GM19395 (cell line): Measurements from ENCODE around the gene SGSM1.
"Not testable (repeated sequence)": the region's sequence is repeated elsewhere in the genome, so short reads cannot be mapped to it uniquely, and the experiment has no call there.

Source experiments
- ATAC-seq: cut with Tn5 transposase; IDR thresholded peaks from one replicate; pipeline ENCODE4 v1.9.1; 2021; ENCODE audit warnings: mild to moderate bottlenecking, moderate library complexity; ENCODE audit not compliant: unreplicated experiment

SGSM1 gene

DNA sequence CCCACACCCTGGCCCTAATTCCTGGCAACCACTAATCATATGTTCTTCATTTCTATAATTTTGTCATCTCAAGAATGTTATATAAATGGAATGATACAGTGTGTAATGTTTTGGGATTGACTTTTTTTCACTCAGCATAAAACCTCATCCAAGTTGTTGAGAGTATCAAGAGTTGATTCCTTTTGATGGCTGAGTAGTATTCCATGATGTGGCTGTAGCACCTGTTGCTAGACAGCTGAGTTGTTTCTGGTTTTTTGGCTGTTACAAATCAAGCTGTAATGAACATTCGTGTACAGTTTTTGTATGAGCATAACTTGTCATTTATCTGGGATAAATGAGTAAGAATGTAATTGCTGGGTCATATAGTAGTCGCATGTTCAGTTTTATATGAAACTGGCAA, 81.2 kb downstream of the SGSM1 start:
- ATAC-seq, result no peak

DNA sequence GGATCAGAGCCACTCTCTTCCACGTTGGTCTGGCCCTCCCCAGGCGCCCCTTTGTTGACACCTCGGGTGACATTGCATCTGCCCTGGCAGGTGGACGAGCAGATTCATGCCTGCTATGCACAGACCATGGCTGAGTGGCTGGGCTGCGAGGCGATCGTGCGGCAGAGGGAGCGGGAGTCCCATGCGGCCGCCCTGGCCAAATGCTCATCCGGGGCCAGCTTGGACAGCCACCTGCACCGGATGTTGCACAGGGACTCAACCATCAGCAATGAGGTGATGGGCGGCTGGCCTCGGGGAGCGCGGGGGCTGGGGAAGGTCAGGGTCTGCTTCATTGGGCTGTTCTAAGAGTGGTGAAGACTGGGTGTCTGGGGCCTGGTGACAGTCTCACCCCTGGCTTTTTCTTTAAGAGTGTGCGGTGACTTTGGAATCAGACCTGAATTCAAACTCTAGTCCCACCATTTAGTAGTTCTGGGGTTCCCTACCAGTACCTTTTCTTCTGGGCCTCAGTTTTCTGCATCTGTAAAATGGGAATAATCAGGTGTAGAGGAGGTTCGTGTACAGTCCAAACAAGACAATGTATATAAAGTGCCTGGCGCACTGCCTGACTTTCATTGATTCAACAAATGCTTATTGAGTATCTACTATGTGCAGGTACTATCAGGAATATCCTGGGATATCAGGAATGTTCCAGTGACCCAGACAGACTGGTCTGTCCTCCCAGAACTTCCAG, 87.5 kb downstream of the SGSM1 start:
- ATAC-seq, result no peak

DNA sequence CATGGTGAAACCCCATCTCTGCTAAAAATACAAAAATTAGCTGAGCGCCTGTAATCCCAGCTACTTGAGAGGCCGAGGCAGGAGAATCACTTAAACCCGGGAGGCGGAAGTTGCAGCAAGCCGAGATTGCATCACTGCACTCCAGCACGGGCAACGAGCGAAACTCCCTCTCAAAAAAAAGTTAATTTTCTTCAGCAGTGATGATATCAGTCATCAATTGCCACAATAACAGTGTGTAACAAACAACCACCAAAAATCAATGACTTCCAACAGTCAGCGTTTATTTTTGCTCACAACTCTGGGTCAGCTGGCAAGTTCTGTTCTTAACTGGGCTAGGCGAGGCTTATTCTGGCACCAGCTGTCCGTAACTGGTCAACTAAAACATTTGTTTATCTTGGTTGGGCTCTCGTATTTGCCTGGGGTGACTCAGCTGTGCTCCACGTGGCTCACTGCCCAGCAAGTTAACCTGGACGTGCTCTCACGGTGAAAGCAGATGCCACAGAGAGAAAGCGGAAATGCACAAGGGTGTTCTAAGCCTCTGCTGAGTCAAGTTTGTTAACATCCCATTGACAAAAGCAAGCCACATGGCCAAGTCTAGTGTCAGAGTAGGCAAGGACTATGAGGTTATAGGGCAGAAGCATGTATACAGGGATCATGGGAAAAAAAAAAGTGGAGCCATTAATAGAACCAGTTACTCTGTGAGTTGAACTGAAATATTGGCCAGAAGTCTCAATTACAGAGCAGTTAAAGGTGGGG, 88.4 kb downstream of the SGSM1 start:
- no peak for ATAC-seq

DNA sequence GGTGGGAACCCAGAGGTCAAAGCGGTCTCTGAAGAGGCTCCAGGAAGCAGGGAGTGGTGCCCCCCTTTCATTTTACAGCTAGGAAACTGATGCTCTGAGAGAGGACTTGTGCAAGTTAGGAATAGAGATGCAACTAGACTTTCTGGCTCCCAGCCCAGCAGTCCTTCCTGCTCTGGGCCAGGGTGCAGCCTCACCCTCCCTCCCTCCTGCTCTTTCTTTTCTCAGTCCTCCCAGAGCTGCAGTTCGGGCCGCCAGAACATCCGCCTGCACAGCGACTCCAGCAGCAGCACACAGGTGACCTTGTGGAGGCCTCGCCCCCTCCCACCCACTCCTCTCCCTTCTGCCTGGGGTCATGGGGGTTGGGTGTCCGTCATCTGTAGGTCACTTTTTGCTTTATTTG, 89.0 kb downstream of the SGSM1 start:
- no peak for ATAC-seq

DNA sequence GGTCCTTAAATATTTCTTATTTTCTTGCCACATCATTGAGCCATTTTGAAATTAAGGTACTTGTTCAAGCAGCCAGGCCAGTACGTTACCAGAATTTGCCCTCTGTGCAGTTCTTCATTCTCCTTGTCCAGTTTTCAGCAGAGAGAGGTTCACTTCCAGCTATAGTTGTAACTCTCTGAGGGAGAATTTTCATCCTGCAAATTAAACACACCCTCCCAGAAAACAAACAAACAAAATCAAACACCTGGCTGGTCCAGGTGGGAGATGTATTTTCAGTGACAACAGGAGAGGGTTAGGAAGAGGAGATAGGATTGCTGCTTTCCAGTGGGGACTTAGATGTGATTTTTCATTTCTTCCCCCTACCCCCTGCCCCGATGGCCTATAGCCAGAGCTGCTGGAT, 95.4 kb downstream of the SGSM1 start:
- no peak for ATAC-seq

DNA sequence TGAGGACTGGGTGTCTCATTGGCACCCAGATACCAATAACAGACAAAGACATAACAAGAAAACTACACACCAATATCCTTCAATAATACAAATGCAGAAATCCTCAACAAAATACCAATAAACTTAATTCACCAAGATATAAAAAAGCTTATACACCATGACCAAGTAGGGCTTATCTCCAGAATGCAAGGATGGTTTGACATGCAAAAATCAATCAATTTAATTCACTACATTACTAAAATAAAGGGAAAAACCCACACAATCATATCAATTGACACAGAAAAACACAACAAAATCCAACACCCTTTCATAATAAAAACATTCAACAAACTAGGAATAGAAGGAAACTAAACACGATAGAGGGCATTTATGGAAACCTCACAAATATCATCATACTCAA, 99.9 kb downstream of the SGSM1 start:
- ATAC-seq, result no peak

DNA sequence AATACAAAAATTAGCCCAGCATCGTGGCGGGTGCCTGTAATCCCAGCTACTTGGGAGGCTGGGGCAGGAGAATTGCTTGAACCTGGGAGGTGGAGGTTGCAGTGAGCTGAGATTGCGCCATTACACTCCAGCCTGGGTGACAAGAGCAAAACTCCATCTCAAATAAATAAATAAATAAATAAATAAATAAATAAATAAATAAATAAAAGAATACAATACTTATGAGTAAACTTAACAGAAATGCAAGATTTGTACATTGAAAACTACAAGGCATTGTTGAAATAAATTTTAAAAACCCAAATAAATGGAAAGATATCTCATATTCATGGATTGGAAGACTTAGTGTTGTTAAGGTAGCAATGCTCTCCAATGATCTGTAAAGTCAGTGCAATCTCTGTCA, 101.1 kb downstream of the SGSM1 start:
- ATAC-seq, result not testable (repeated sequence)

DNA sequence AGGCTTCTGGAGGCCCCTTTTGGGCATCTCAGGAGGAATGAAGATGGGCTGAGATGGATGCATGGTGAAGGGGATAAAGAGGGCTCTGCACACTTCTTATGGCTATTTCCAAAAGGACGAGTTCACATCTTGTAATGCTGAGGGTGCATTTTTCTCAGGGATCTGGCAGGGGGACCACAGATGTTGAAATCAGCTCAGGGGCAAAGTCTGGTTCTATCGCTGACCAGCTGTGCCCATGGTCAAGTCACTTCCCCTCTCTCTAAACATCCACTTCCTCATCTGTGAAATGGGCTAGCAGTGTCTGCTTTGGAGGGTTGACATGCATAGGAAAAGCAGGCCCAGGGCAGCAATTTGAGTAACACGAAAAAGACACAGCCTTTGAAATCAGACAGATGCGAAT, 114.0 kb downstream of the SGSM1 start:
- no peak for ATAC-seq

DNA sequence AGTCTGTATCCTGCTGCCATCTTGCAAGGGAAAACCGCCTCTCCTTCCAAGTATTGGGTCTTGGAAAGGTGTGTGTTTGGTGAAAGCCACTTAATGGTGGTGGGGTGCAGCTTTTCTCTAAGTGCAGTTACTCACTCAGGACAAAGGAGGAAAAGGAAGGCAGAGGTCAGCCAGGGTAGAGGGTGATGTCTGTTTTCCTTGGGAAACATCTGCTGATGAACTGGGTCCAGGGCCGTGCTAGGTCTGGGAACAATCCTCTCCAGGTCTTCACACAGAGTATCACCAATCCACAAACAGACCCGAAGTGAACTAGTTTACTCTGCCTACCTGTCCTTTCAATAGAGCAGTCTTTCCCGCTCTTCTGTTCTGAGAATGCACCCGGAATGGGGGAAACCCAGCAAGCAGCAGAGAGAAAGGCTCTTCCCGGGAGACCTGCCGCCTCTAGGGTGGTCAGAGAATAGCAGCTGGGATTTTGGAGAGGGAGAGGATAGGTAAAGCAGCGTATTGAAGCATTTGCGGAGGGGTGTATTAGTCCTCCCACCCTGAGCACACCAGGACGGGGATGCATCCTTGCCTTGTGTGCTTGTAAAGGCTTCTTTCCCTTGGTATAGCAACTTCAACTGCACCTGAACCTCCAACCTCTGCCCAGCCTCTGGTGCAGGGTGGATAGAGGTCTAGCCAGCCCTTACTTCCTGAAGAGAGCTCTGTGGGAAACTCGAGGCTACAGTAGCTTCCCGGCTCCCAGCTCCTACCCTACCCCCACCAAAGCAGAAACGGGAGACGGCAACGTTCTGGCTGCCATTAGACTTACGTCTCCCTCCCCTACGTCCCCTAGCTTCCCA, 119.8 kb downstream of the SGSM1 start:
- ATAC-seq, result no peak

DNA sequence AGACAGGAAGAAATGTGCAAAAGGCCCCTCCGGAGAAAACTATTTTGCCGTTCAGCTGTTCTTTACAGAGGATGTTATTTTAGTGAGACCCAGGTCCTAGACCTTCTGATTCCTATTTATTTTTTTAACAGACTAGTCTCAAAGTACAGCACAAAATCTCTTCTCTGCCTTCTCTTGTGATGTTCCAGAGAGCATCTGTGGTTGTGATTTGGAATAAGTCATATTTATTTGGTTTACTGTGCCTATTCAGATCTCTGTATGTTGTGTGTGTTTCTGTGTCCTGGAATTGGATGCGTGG, 120.4 kb downstream of the SGSM1 start:
- no peak for ATAC-seq

DNA sequence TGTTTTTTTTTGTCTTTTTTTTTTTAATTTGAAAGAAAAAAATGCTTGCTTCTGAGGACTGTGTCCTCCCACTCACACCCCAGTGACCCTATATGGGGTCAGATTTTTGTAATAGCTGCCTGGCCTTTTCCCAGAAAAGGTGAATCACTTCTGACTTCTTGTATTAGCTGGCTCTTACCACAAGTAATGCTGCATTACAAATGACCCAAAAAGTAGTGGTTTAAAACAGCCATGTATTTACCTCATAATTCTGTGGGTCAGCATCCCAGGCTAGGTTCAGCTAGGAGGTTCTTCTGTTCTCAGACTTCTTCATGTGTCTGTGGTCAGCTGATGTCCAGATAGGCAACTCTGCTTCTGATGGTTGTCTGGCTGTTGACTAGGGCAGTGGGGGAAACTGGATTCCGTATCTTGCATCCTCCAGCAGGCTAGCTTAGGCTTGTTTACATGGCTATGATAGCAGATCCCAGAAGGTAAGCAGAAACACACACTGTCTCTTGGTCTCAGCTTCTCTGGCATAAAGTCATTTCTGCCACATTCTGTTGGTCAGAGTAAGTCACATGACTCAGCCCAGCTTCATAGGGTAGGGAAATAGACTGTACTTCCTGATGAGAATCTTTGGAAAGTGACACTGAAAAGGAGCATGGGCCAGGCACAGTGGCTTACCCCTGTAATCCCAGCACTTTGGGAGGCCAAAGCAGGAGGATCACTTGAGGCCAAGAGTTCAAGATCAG, 121.0 kb downstream of the SGSM1 start:
- ATAC-seq, result no peak

DNA sequence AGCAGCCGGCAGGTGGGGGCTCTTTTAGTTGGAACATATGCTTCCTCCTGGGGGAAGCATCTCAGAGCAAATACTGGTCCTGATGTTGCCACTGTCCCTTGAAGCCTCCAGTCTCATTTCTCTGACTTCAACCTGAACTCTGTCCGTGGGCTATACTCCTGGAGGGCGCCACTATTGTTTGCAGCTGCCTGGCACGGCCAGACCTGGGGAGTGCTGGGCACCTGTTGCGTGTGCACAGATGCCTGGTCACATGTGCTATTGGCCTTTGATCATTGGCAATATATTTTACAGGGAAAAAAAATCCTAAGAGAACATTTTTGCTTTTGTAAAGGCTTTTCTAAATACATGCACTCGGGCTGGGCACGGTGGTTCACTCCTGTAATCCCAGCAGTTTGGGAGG, 122.3 kb downstream of the SGSM1 start:
- no peak for ATAC-seq

DNA sequence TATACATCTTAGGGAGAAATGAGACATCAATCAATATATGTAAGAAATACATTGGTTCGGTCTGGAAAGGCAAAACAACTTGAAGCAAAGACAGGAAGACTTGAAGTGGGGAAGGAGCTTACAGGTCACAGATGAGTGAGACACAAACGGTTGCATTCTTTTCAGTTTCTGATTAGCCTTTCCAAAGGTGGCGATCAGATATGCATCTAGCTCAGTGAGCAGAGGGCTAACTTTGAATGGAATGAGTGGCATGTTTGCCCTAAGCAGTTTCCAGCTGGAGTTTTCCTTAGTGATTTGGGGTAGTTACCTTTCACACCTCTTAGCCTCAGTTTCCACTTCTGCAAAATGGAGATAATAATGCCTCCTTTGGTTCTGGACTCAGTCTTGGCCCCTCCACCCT, 124.7 kb downstream of the SGSM1 start:
- no peak for ATAC-seq

DNA sequence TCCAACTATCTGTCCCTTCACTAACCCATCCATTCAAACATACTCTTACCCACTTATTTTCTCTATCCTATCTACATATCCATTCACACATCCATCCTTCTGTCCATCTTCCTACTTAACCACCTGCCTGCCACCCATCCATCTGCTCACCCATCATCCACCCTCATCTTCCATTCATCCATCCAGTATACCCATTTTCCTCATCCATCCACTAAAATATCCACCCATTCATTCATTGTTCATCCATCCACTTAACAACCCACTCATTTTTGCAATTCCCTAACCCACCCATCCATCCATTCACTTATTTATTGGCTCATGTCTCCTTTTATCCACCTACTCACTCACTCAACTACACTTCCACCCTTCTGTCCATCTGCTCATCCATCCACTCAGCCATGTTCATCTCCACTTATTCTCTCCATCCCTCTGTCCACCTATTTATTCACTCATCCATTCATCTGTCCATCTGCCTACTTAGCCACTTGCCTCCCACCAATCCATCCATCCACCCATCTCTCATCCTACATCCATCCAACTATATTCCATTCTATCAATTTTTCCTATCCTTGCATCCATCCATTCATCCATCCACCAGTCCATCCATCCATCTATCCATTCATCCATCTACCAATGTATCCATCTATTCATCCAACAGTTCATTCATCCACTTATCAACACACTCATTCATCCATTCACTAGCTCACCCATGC, 129.9 kb downstream of the SGSM1 start:
- no peak for ATAC-seq

DNA sequence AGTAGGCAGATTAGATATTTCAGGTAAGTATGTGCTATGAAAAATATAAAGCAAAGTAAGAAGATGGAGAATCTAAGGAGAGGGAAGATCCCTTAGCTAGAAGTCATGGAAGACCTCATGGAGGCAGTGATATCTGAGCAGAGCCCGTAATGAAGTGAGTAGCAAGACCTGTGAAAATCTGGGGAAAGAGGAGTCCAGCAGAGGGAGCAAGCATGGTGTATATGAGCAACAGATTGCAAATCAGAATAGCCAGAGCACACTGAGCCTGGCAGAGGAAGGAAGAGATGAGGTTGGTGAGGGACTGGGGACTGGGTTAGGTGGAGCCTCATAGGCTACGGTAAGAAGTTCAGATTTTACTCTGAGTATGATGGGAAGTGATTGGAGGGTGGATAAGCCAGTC, 131.1 kb downstream of the SGSM1 start:
- no peak for ATAC-seq

DNA sequence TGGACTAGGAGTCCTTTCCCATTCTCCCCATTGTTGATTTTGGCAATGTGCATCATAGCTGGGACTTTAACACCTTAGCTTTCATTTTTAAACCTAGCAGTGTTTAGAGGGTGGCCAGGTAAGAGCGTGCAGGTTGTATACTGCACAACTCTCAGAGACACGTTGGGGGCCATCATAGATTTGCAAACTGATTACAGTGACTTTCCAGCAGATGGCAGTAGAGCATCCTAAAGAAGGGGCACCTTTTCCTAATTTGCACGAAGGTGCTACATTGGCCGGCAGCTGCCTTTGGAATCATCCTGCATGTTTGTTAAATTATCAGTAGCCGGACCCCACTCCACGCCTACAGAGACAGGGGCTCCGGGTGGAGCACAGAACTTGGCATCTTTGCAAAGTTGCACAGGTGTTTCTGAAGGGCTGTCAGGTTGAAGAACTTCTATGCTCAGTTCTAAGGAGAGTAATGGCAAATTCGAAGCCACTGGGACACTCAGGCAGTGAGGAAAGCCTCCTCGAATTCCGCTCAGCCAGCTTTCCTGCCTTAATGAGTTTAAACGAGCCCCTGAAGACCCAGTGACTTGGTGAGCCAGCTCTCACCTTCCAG, 132.8 kb downstream of the SGSM1 start:
- no peak for ATAC-seq

DNA sequence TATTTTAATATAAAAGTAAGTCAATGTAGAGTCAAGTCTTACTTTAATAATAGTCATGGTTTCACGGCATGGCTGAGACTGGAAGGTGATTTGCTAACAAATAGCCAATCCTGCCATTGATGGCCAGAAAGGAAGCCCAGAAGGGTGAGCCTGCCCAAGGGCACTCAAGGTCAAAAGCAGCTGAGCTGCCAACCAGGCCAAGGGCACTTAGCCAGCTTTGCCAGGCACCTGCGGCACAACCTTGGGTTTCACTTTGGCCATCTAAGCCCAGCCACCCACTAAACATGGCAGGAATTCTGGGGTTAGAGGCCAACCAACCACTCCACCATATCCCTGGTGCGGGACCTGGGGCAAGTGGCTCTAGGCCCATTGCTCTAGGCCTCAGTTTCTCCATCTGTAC, 136.3 kb downstream of the SGSM1 start:
- no peak for ATAC-seq

DNA sequence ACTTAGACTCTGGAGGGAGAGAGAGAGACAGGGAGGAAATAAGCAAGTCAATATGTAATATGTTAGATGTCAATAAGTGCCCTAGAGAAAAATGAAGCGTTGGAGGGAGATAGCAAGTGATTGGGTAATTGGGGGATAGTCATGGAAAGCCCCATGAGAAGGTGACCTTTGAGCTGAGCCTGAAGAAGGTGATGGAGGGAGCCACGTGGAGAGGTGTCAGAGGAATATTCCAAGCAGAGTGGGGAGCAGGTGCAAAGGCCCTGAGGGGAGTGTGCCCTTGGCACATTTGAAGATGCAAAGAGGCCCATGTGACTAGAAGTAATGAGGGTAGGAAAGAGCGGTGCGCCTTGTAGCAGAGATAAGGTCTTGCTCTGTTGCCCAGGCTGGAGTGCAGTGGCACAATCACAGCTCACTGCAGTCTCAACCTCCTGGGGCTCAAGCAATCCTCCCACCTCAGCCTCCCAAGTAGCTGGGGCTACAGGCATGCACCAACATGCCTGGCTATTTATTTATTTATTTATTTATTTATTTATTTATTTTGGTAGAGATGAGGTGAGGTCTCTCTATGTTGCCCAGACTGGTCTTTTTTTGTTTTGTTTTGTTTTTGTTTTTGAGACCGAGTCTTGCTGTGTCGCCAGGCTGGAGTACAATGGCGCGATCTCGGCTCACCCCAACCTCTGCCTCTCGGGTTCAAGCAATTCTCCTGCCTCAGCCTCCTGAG, 138.4 kb downstream of the SGSM1 start:
- no peak for ATAC-seq

DNA sequence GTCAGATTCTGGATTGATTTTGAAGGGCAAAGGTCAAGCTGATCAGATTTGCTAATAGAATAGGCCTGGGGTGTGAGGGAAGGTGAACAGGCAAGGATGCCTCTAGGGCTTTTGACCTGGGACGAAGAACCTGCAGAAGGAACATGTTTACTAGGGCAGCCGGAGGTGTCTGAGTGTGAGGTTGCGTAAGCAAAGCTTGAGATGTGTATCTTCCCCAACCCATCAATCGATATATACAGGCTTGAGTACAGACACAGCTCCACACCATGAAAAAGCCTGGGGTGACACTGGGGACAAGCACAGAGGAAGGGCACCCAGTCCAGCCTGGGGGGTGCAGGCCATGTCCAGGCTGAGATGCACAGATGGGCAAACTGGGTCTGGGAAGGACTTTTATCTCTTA, 139.4 kb downstream of the SGSM1 start:
- no peak for ATAC-seq

DNA sequence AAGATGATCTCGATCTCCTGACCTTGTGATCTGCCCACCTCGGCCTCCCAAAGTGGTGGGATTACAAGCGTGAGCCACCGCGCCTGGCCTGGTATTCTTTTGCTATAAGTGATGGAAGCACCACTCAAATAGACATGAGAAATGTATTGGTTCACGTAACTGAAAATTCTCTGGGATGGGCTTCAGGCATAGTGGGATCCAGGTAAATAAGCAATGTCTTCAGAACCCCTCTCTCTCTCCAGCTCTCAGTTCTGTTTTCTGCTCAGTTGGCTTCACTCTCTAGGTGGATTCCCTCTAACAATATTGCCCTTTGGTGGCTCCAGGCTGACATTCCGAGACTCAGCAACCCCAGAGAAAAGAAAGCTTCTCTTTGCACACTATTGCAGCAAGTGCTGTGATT, 141.4 kb downstream of the SGSM1 start:
- no peak for ATAC-seq
